ENCODE results near the gene SHE.
A peak's percentile ranks its signal among the peaks of the same experiment; 100 is the strongest.

SHE gene

DNA sequence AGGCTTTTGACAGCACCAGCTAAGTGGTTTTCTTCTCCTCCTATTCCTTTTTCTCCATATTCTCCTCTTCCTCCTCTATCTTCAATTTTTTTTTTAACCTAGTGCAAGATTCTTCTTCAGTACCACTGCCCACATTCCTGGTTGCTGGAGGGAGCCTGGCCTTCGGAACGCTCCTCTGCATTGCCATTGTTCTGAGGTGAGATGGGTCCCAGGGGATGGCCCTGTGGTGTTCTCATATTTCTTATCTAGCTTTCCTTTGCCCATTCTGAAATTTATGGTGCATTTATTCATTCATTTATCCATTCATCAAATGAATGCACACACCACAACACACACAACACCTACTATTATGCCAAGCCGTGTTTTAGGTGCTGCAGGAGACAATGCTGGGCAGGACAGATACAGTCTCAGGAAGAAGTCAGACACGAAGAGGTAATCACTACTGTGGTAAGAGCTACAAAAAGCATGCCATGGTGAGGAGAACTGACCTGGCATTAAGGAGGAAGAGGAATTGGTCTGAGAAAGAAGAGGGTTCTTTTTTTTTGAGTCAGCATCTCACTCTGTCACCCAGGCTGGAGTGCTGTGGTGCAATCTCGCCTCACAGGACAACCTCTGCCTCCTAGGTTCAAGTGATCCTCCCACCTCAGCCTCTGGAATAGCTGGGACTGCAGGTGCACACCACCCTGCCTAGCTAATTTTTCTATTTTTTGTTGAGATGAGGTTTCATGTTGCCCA lies 47.7 kb downstream of the SHE start:
- TF ChIP-seq GATA2 (IDR thresholded peaks at IDR 0.05; ENCODE audit: low read depth, low read length): no peak
- TF ChIP-seq GATA3 (IDR thresholded peaks at IDR 0.05; ENCODE audit: low read depth, low read length): no peak

GRCh38 chr1:154453574-154454352 lies 48.4 kb downstream of the SHE start:
- TF ChIP-seq GATA3 (IDR thresholded peaks at IDR 0.05; ENCODE audit: low read depth, low read length) (no peak), GATA2 (IDR thresholded peaks at IDR 0.05; ENCODE audit: low read depth, low read length) (no peak)

DNA sequence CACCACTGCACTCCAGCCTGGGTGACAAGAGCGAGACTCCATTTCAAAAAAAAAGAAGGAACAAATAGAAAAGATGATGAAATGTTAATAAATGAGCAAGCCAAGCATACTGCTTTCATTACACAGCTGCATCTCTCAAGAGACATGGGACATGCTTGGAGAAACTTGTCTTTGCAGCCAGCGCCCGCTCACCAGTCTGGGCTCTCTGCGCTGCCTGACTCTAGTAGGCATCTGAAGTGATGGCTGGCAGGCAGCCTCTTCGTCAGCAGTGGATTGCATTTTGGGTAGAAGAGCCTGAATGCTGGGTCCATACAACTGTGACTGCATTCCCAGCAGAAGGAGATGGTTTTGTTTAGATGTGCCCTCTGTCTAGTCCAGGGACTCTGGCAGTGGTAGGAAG lies 49.1 kb downstream of the SHE start:
- TF ChIP-seq GATA2 (IDR thresholded peaks at IDR 0.05; ENCODE audit: low read depth, low read length) (no peak), GATA3 (IDR thresholded peaks at IDR 0.05; ENCODE audit: low read depth, low read length) (no peak)

GRCh38 chr1:154448331-154448811 lies 53.8 kb downstream of the SHE start:
- TF ChIP-seq GATA2 (IDR thresholded peaks at IDR 0.05; ENCODE audit: low read depth, low read length) (peak; percentile 36; the same call in 1 of the 2 replicates), GATA3 (IDR thresholded peaks at IDR 0.05; ENCODE audit: low read depth, low read length) (no peak)

DNA sequence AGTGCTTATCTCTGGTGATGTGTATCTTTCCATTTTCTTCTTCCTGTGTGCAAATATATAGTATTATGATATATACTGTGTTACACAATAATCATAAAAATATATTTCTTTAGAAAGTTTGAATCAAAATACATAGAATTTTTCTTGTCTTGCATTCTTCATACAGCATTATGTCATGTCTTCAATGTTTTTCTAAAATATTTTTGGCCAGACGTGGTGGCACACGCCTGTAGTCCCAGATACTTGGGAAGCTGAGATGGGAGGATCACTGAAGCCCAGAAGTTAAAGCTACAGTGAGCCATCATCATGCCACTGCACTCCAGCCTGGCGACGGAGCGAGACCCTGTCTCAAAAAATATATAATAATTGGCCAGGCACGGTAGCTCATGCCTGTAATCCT lies 55.4 kb downstream of the SHE start:
- TF ChIP-seq GATA2 (IDR thresholded peaks at IDR 0.05; ENCODE audit: low read depth, low read length): no peak
- TF ChIP-seq GATA3 (IDR thresholded peaks at IDR 0.05; ENCODE audit: low read depth, low read length): no peak

- TF ChIP-seq GATA2 (IDR thresholded peaks at IDR 0.05; ENCODE audit: low read depth, low read length) (no peak), GATA3 (IDR thresholded peaks at IDR 0.05; ENCODE audit: low read depth, low read length) (no peak)
Observed at GRCh38 chr1:154446292-154446691, 55.9 kb downstream of the SHE start.

DNA sequence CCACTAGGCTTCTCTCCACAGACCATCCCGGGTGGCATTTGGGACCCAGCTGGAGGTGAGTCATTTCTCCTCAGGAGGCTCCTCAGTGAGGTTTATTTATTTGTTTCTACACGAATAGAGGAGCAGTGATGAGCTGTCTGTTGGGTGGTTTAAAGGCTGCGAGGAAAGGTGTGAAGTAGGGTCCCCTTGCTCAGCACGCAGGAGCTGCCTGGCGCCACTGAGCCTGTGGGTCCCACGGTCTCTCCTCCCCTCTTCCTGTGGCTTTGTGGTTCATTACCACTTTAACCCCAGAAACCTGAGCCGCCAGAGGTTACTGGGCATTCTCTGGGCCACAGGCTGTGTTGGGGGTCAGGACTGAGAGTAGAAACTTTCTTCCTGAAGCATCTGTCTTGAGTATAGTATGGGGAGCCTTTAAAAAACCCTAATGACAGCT lies 57.2 kb downstream of the SHE start:
- TF ChIP-seq GATA3 (IDR thresholded peaks at IDR 0.05; ENCODE audit: low read depth, low read length) (no peak), GATA2 (IDR thresholded peaks at IDR 0.05; ENCODE audit: low read depth, low read length) (no peak)

DNA sequence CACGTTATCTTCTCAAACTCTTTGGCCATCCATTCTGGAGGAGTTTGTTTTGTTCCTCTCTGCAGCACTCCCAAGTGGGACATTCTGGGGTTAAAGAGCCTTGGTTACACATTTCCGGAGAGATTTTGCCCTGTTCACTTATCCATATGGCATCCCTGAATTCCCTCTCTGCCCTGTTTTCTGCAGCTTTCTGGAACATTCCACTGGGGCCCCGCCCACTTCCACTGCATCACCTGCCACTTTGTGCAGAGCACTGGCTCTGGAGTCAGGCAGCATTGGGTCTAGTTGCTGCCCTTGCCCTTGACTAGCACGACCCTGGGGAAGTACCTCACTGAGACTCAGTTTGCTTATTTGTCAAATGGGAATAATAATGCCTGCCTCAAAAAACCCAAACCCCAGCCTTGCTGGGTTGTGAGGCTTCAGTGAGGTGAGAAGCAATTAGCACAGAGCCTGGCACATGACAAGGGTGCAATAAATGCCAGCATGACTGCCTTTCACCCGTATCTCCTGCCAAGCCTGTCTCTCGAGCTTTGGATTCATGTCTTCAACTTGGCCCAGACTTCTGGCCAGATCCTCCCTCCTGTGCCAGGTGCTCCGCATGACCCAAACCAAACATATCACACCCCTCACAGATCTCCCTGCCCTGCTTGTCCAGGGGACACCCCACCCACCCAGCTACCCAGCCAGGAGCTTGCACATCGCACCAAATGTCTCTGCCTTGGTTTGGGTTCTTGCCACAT lies 58.8 kb downstream of the SHE start:
- no peak for TF ChIP-seq GATA3 (IDR thresholded peaks at IDR 0.05; ENCODE audit: low read depth, low read length)
- no peak for TF ChIP-seq GATA2 (IDR thresholded peaks at IDR 0.05; ENCODE audit: low read depth, low read length)

DNA sequence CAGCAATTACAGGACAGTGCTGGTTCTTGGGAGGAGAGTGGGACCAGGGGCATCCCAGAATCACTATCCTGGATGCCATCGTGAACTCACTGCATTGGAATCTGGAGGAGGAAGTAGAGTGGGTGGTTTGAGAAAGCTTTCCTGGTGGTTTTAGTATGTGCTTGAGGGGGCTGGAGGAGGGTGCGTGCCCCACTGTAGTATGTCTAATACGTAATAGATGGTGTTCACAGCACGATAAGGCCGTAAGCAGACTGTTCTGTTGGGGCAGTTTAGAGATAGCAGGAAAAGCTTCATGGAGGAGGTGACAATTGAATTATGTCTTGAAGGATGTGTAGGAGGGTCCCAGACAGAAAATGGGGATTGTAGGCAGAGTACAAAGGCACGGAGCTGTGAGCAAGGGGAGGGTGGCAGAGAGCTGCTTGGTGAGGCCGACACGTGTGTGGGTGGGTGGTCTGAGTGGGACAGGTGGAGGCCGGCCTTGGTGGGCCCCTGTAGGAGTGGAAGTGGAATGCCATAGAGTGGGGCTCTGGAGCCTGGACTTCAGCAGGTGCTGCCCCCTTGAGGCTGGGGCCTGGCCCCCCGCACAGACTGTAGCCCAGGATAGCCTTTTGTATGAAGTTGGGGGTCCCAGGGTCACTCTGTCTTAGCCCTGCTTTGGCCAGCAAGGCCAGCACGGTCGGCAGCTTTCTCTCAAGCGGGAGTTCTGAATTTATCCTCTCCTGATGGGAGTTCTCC lies 60.0 kb downstream of the SHE start:
- no peak for TF ChIP-seq GATA2 (IDR thresholded peaks at IDR 0.05; ENCODE audit: low read depth, low read length)
- no peak for TF ChIP-seq GATA3 (IDR thresholded peaks at IDR 0.05; ENCODE audit: low read depth, low read length)

GRCh38 chr1:154441241-154441888 lies 60.8 kb downstream of the SHE start:
- TF ChIP-seq GATA3 (IDR thresholded peaks at IDR 0.05; ENCODE audit: low read depth, low read length): no peak
- no peak for TF ChIP-seq GATA2 (IDR thresholded peaks at IDR 0.05; ENCODE audit: low read depth, low read length)

DNA sequence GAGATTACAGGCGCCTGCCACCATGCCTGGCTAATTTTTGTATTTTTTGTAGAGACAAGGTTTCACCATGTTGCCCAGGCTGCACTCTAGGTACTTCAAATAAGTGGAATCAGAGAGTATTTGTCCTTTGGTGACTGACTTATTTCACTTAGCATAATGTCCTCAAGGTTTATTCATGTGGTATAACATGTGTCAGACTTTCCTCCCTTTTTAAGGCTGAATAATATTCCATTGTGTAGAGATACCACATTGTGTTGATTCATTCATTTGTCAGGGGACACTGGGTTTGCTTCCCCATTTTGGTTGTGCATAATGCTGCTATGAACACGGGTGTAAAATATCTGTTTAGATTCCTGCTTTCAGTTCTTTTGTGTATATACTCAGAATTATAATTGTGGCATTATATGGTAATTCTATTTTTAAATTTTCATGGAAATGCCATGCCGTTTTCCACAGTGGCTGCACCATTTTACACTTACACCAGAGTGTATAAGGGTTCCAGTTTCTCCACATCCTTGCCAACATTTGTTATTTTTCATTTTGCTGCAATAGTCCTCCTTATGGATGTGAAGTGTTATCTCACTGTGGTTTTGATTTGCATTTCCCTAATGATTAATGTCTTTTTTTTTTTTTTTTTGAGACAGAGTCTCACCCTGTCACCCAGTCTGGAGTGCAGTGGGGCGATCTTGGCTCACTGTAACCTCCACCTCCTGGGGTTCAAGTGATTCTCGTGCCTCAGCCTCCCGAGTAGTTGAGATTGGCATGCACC lies 62.0 kb downstream of the SHE start:
- no peak for TF ChIP-seq GATA3 (IDR thresholded peaks at IDR 0.05; ENCODE audit: low read depth, low read length)
- TF ChIP-seq GATA2 (IDR thresholded peaks at IDR 0.05; ENCODE audit: low read depth, low read length): no peak

- TF ChIP-seq GATA3 (IDR thresholded peaks at IDR 0.05; ENCODE audit: low read depth, low read length) (no peak), GATA2 (IDR thresholded peaks at IDR 0.05; ENCODE audit: low read depth, low read length) (no peak)
Observed at GRCh38 chr1:154436433-154436832, 65.8 kb downstream of the SHE start.
